Activated T-cell treated with anti-CD3 and anti-CD28 coated beads, Interleukin-2, amount 50 U/mL, for 72 hours (primary cell): Measurements from ENCODE around the gene JSRP1. TPM values are rescaled to one million over a fixed set of nuclear protein-coding genes. Genes with fewer than 3 reads are reported as not detected.

Experiments
- ATAC-seq, 2 donors: fragments of 150-1000 bp; cut with Tn5 transposase; replicated peaks in 1 of 2; 2 replicates each; pipeline ENCODE4 v1.10.0; 2021; ENCODE audit warnings: moderate library complexity in 2 of 2, mild to moderate bottlenecking in 1 of 2
- DNase-seq, 2 donors: peaks; one replicate each; pipeline ENCODE4 v3.0.0; 2021 to 2022; ENCODE audit warnings: mixed read lengths in 1 of 2
- H3K27ac Mint-ChIP-seq: one replicate; pipeline ENCODE4 v1.8.0; 2022; ENCODE audit warnings: mild to moderate bottlenecking, moderate library complexity, mixed read lengths
- H3K27me3 Mint-ChIP-seq: one replicate; pipeline ENCODE4 v1.8.0; 2022; ENCODE audit warnings: low read depth, mixed read lengths
- H3K36me3 Mint-ChIP-seq, 2 donors: one replicate each; pipeline ENCODE4 v1.8.0; 2022; ENCODE audit warnings: mixed read lengths in 2 of 2, mild to moderate bottlenecking in 1 of 2; ENCODE audit not compliant: insufficient read depth in 2 of 2
- H3K4me1 Mint-ChIP-seq: one replicate; pipeline ENCODE4 v1.8.0; 2022; ENCODE audit warnings: low read depth, mixed read lengths
- H3K4me3 Mint-ChIP-seq, 2 donors: one replicate each; pipeline ENCODE4 v1.8.0; 2022; ENCODE audit warnings: mild to moderate bottlenecking in 2 of 2, mixed read lengths in 2 of 2, moderate library complexity in 2 of 2
- H3K9me3 Mint-ChIP-seq, 2 donors: one replicate each; pipeline ENCODE4 v1.8.0; 2022; ENCODE audit warnings: mixed read lengths in 2 of 2
- total RNA-seq, 2 donors: library from RNA; stranded (reverse); gene quantifications; one replicate each; pipeline ENCODE4 v1.2.3, GENCODE V29; 2022

The JSRP1 gene
- total RNA-seq, 2 donors from 2014 or later: 0.72 to 1.6 TPM

- Mint-ChIP-seq H3K4me1 (peaks cover 43% of the 10 kb centered on the region), H3K27ac (peak overlapping the region; percentile 69), H3K36me3 (peaks cover 11 to 16% of the 10 kb centered on the region in 2 donors), H3K9me3 (no peaks in the 10 kb centered on the region), H3K27me3 (no peaks in the 10 kb centered on the region), H3K4me3 (peak overlapping the region; percentile 94 to 95)
- DNase-seq (no peak), ATAC-seq (no peak)
Measured at GRCh38 chr19:2234996-2235380, 21.2 kb downstream of the JSRP1 start.

- no peaks in the 10 kb centered on the region for H3K9me3 Mint-ChIP-seq
- peaks cover 8 to 16% of the 10 kb centered on the region in 2 donors for H3K36me3 Mint-ChIP-seq
- no peak for DNase-seq
- H3K27me3 Mint-ChIP-seq: no peaks in the 10 kb centered on the region
- no peak overlapping the region for H3K27ac Mint-ChIP-seq
- ATAC-seq: no peak
- peak overlapping the region in 1 of 2 donors; percentile 95 for H3K4me3 Mint-ChIP-seq
- H3K4me1 Mint-ChIP-seq: peaks cover 31% of the 10 kb centered on the region
Measured at GRCh38 chr19:2233601-2234280, 22.5 kb downstream of the JSRP1 start.

- ATAC-seq: no peak
Measured at GRCh38 chr19:2232286-2233151, 23.7 kb downstream of the JSRP1 start.

GRCh38 chr19:2231621-2232221 is 24.5 kb downstream of the JSRP1 start:
- Mint-ChIP-seq H3K36me3 (peaks cover 6 to 11% of the 10 kb centered on the region in 2 donors), H3K4me3 (no peak overlapping the region), H3K4me1 (peaks cover 17% of the 10 kb centered on the region), H3K27me3 (no peaks in the 10 kb centered on the region), H3K9me3 (no peaks in the 10 kb centered on the region), H3K27ac (no peak overlapping the region)
- no peak for ATAC-seq
- DNase-seq: no peak

More at GRCh38 chr19:2232286-2233151, 23.7 kb downstream of the JSRP1 start:
- peaks cover 18% of the 10 kb centered on the region for H3K4me1 Mint-ChIP-seq
- no peaks in the 10 kb centered on the region for H3K27me3 Mint-ChIP-seq
- H3K27ac Mint-ChIP-seq: no peak overlapping the region
- no peaks in the 10 kb centered on the region for H3K9me3 Mint-ChIP-seq
- DNase-seq: no peak
- peaks cover 5 to 10% of the 10 kb centered on the region in 2 donors for H3K36me3 Mint-ChIP-seq
- no peak overlapping the region for H3K4me3 Mint-ChIP-seq

- ATAC-seq (no peak), DNase-seq (no peak)
- Mint-ChIP-seq H3K4me3 (no peak overlapping the region), H3K36me3 (peaks cover 5 to 8% of the 10 kb centered on the region in 2 donors), H3K27me3 (no peaks in the 10 kb centered on the region), H3K9me3 (no peaks in the 10 kb centered on the region), H3K27ac (peak overlapping the region; percentile 85), H3K4me1 (peaks cover 17% of the 10 kb centered on the region)
Measured at GRCh38 chr19:2230807-2231533, 25.2 kb downstream of the JSRP1 start.

DNA sequence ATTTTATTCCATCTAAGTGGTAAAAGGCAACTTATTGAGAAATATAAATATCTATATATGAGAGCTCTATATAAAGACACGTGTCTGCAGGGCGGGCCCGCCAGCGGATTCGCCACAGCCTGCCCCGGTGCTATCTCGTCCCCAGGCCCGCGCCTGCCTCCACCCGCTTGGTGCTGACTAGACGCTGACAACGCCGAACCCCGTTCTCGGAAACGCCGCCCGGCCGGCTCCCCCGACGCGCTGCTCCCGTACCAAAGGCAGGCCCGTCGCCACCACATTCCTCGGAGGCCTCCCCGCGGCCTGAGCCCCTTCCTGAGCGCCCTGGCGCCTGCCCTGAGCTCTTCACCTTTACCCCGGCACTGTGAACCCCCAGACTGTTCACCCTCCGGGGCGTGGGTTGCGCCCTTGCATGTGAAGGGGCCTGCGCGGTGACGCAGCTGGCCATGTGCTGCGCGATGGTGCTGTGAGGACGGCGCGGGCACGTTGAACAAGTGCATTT is 26.1 kb downstream of the JSRP1 start:
- Mint-ChIP-seq H3K27ac (peak overlapping the region; percentile 85), H3K36me3 (peaks cover 6 to 7% of the 10 kb centered on the region in 2 donors), H3K4me1 (peaks cover 13% of the 10 kb centered on the region), H3K9me3 (no peaks in the 10 kb centered on the region), H3K27me3 (no peaks in the 10 kb centered on the region), H3K4me3 (no peak overlapping the region)
- ATAC-seq (no peak), DNase-seq (no peak)

GRCh38 chr19:2229103-2230032 is 26.8 kb downstream of the JSRP1 start:
- no peak for ATAC-seq
- H3K27me3 Mint-ChIP-seq: no peaks in the 10 kb centered on the region
- no peak overlapping the region for H3K27ac Mint-ChIP-seq
- H3K36me3 Mint-ChIP-seq: peaks cover 6 to 10% of the 10 kb centered on the region in 2 donors
- H3K9me3 Mint-ChIP-seq: no peaks in the 10 kb centered on the region
- no peak overlapping the region for H3K4me3 Mint-ChIP-seq
- peaks cover 6% of the 10 kb centered on the region for H3K4me1 Mint-ChIP-seq
- DNase-seq: no peak

- H3K4me1 Mint-ChIP-seq: peaks cover 5% of the 10 kb centered on the region
- H3K4me3 Mint-ChIP-seq: no peak overlapping the region
- no peak for ATAC-seq
- no peak for DNase-seq
- peak overlapping the region; percentile 44 for H3K27ac Mint-ChIP-seq
- H3K27me3 Mint-ChIP-seq: no peaks in the 10 kb centered on the region
- peaks cover 3 to 14% of the 10 kb centered on the region in 2 donors for H3K36me3 Mint-ChIP-seq
- no peaks in the 10 kb centered on the region for H3K9me3 Mint-ChIP-seq
Measured at GRCh38 chr19:2228157-2229030, 27.8 kb downstream of the JSRP1 start.

DNA sequence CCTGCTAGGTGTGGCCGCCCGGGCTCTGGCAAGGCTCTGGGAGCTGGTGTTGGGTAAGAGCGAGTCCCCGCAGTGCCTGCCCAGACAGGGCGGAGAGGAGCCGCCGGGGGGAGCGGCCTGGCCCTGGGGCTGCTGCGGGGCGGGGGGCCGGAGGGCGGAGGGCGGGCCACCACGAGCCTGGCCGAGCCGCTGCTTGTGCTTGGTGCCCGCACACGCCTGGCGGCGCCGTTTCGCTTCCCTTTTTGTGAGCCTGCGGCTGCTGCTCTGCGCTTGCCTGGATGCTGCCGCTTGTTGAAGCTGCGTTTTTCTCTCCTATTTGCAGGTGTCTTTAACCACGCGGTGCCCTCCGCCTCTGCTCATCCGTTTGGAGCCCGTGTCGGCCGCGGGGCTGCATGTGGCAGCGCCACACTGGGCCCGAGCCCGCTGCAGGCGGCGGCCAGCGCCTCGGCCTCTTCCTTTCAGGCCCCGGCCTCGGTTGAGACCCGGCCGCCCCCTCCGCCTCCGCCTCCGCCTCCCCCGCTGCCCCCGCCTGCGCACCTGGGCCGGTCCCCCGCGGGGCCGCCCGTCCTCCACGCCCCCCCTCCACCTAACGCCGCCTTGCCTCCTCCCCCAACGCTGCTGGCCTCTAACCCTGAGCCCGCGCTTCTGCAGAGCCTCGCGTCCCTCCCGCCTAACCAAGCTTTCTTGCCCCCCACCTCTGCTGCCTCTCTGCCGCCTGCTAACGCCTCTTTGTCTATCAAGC is 28.6 kb downstream of the JSRP1 start:
- no peak overlapping the region for H3K4me3 Mint-ChIP-seq
- peaks cover 3 to 14% of the 10 kb centered on the region in 2 donors for H3K36me3 Mint-ChIP-seq
- no peaks in the 10 kb centered on the region for H3K9me3 Mint-ChIP-seq
- peaks cover 5% of the 10 kb centered on the region for H3K4me1 Mint-ChIP-seq
- no peaks in the 10 kb centered on the region for H3K27me3 Mint-ChIP-seq
- no peak overlapping the region for H3K27ac Mint-ChIP-seq
- ATAC-seq: no peak
- no peak for DNase-seq

GRCh38 chr19:2226840-2227360 is 29.3 kb downstream of the JSRP1 start:
- no peaks in the 10 kb centered on the region for H3K27me3 Mint-ChIP-seq
- DNase-seq (no peak), ATAC-seq (no peak)
- peaks cover 3 to 16% of the 10 kb centered on the region in 2 donors for H3K36me3 Mint-ChIP-seq
- H3K4me3 Mint-ChIP-seq: no peak overlapping the region
- peaks cover 5% of the 10 kb centered on the region for H3K4me1 Mint-ChIP-seq
- no peak overlapping the region for H3K27ac Mint-ChIP-seq
- H3K9me3 Mint-ChIP-seq: no peaks in the 10 kb centered on the region
